ENCODE results near the gene WFDC5. TPM values are rescaled to one million over a fixed set of nuclear protein-coding genes. Genes with fewer than 3 reads are reported as not detected.

WFDC5 gene
- total and polyA plus RNA-seq, 9 of the 15 experiments (the other 6 are each of a cell fraction or from before 2014, with no cell fraction given): not detected

DNA sequence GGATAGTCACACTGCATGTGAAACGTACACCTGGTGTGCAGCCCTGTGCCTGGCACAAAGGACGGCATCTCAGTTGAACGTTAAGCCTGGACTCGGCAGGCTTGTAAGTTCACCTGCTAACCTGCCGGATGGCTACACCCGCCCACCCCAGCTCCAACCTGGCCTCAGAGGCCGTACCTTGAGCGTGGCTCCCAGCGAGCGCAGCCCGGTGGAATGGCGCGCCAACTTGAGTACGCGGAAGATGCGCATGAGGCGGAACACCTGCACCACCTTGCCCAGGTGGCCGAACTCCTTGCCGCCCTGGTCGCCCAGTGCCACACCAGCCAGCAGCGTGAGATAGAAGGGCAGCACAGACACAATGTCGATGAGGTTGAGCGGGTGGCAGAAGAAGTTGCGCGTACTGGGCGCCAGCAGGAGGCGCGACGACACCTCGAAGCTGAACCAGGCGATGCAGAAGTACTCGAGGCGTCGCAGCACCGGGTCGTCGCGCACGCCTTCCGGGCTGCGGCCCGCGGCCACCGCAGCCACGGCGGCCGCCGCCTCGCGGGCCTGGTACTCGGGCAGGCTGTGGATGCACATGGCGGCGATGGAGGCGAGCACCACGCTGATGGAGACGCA, 17.4 kb downstream of the WFDC5 start:
- TF ChIP-seq CHD1 (IDR thresholded peaks at IDR 0.05; ENCODE audit: low read length) (no peak), SIRT6 (IDR thresholded peaks at IDR 0.05; ENCODE audit: low read depth, low read length) (no peak), SMARCE1 (IDR thresholded peaks at IDR 0.05) (no peak), TAF9B (IDR thresholded peaks at IDR 0.05; ENCODE audit: partially characterized antibody) (no peak), RAD51 (IDR thresholded peaks at IDR 0.05; ENCODE audit: borderline replicate concordance, low read depth) (no peak), FUS (optimal IDR thresholded peaks at IDR 0.05; ENCODE audit: low read depth, low read length) (no peak), FIP1L1 (IDR thresholded peaks at IDR 0.05; ENCODE audit: low read depth, low read length, poor library complexity, severe bottlenecking) (no peak), ZNF121 (CRISPR knock-in tag; conservative IDR thresholded peaks at IDR 0.05) (no peak), ERF (CRISPR knock-in tag; IDR thresholded peaks at IDR 0.05) (no peak), ZNF23 (CRISPR knock-in tag; IDR thresholded peaks at IDR 0.05) (no peak), TGIF2 (CRISPR knock-in tag; IDR thresholded peaks at IDR 0.05) (no peak), FOXP1 (CRISPR knock-in tag; IDR thresholded peaks at IDR 0.05) (no peak)
- TF ChIP-seq, protein P1, sequence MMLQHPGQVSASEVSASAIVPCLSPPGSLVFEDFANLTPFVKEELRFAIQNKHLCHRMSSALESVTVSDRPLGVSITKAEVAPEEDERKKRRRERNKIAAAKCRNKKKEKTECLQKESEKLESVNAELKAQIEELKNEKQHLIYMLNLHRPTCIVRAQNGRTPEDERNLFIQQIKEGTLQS (IDR thresholded peaks at IDR 0.05): no peak
- TF ChIP-seq, protein P1 (CRISPR knock-in tag; conservative IDR thresholded peaks at IDR 0.05): no peak
- in situ Hi-C loops (cut with MboI): no loop called here
- H3K9me1 ChIP-seq (ENCODE audit: control insufficient read depth, insufficient read depth, low read length): no peaks in the 10 kb centered on the region
- ATAC-seq: no peak
- intact Hi-C loops (cut with micrococcal nuclease): loop anchor here (10.0 kb wide), 1 partner anchor 183 kb away; the partner anchor contains the start of gene PABPC1L
- H3K9ac ChIP-seq (ENCODE audit: insufficient read depth in 1 of 2, low read depth in 2 of 2, low read length in 2 of 2): no peak overlapping the region
- BruUV-seq (replicated peaks): no TSS peak
- POLR2A ChIA-PET: no interaction called here
- no peak overlapping the region for H3K27ac ChIP-seq (ENCODE audit: extremely low read depth, low read depth, low read length)
- no peaks in the 10 kb centered on the region for H3K79me2 ChIP-seq (ENCODE audit: control insufficient read depth, insufficient read depth, low read length)
- no peak for DNase-seq (ENCODE audit: extremely low read depth in 1 of 4, low spot score in 3 of 4)
- peaks cover 19 to 29% of the 10 kb centered on the region in 2 experiments for H3K27me3 ChIP-seq (ENCODE audit: control insufficient read depth in 2 of 2, insufficient read depth in 2 of 2, low read length in 2 of 2)
- no peak overlapping the region for H3K4me2 ChIP-seq (ENCODE audit: insufficient read depth, low read length)
- CTCF ChIA-PET (ENCODE audit: low intra/inter-chr PET ratio): interaction anchor here (0.6 kb wide), 1 partner anchor 224 kb away, joined by 5 read pairs; no protein-coding TSS in a partner anchor
- no peak overlapping the region for H2AFZ ChIP-seq (ENCODE audit: low read depth, low read length)
- no peak for FAIRE-seq
- 64% methylated on average over 53 of the region's 56 CpGs for WGBS (ENCODE audit: insufficient coverage, low coverage, missing lambda C conversion rate)
- H3K36me3 ChIP-seq (ENCODE audit: control insufficient read depth, insufficient read depth, low read length): no peaks in the 10 kb centered on the region
- H3K9me3 ChIP-seq (replicated peaks; ENCODE audit: control insufficient read depth, insufficient read depth, low read depth, low read length): no peaks in the 10 kb centered on the region
- peaks cover 0 to 16% of the 10 kb centered on the region in 2 experiments; a peak in 1 of 5 replicates for H3K4me1 ChIP-seq (replicated peaks in 1 of 2; ENCODE audit: control insufficient read depth in 2 of 2, insufficient read depth in 2 of 2, low read length in 2 of 2)
- H4K20me1 ChIP-seq (replicated peaks; ENCODE audit: control insufficient read depth, insufficient read depth, low read length): no peaks in the 10 kb centered on the region
- no peak overlapping the region for H3K4me3 ChIP-seq

Measured in K562 (cell line).